Ectodermal cell (in vitro differentiated cells): ENCODE measurements around the gene MAPKAP1.

Source experiments
- H3K27ac ChIP-seq: 2 replicates; pipeline ENCODE4 v1.7.0; 2013; ENCODE audit warnings: mild to moderate bottlenecking, low read depth, low read length; ENCODE audit not compliant: insufficient read depth, poor library complexity, severe bottlenecking
- H3K27me3 ChIP-seq: 2 replicates; pipeline ENCODE4 v1.7.0; 2013; ENCODE audit warnings: mild to moderate bottlenecking, low read length; ENCODE audit not compliant: insufficient read depth, control insufficient read depth, poor library complexity, severe bottlenecking
- H3K36me3 ChIP-seq: one replicate; pipeline ENCODE4 v1.7.0; 2013; ENCODE audit warnings: low read length; ENCODE audit not compliant: control insufficient read depth, insufficient read depth
- H3K4me1 ChIP-seq: one replicate; pipeline ENCODE4 v1.7.0; 2013; ENCODE audit warnings: low read length; ENCODE audit not compliant: control insufficient read depth, insufficient read depth
- H3K4me3 ChIP-seq: 2 replicates; pipeline ENCODE4 v1.7.0; 2013; ENCODE audit warnings: low read depth, low read length, control low read depth; ENCODE audit not compliant: insufficient read depth
- H3K9me3 ChIP-seq: 2 replicates; pipeline ENCODE4 v1.7.0; 2013; ENCODE audit warnings: mild to moderate bottlenecking, low read length, moderate library complexity; ENCODE audit not compliant: control insufficient read depth
- WGBS, 2 experiments: methylation state at CpG; one replicate each; pipeline ENCODE4 v1.1.7; 2013; ENCODE audit warnings: missing lambda C conversion rate in 2 of 2; 5-methylcytosine and 5-hydroxymethylcytosine counted together

MAPKAP1 gene

GRCh38 chr9:125431012-125431305 lies 276.0 kb downstream of the MAPKAP1 start:
- Histone ChIP-seq H3K4me1 (peaks cover 10% of the 10 kb centered on the region), H3K36me3 (no peaks in the 10 kb centered on the region), H3K9me3 (no peaks in the 10 kb centered on the region), H3K27me3 (no peaks in the 10 kb centered on the region), H3K27ac (no peak overlapping the region), H3K4me3 (no peak overlapping the region)
- WGBS, 2 experiments = 85 to 92% methylated on average over 3 of the region's 3 CpGs

DNA sequence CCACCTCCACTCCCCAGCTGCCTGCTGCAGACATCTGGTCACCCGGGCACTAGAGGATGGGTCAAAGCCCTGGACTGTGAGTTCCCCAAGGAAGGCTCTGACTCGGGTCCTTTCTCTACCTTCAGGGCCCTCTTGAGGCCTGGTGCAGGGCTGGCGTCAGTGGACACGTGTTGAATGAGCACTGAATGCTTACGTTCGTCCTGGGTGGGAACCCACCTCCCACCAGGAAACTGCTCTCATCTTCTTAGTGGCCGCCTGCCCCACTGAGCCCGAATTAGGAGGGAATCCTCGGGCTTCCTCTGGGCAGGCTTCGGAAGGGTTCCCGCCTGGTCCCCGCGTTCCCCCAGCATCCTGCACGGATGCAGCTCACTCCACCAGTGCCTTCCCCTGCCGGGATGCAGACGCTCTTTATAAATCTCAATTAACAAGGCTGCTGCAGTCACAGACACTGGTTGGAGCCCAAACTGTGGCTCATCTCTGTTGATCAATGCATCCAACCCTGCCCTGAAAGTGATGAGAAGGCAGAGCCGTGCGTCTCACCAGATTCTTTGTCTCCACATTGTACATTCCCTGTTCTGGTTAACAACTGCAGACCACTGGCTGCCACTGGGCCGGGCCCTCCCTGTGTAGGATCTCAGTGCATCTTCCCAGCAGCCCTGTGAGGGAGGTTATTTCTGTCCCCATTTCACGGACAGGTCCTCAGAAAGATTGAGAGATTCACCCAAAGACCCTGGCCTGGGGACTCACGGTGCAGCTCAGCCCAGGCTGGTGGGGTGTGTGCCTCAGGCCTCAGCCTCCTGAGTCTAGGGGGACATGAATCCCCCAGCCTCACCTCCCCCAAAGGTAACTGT lies 276.6 kb downstream of the MAPKAP1 start:
- H3K4me3 ChIP-seq = no peak overlapping the region
- H3K27ac ChIP-seq = no peak overlapping the region
- 92 to 93% methylated on average over 21 of the region's 21 CpGs for WGBS, 2 experiments
- peaks cover 10% of the 10 kb centered on the region for H3K4me1 ChIP-seq
- H3K36me3 ChIP-seq = no peaks in the 10 kb centered on the region
- H3K9me3 ChIP-seq = no peaks in the 10 kb centered on the region
- H3K27me3 ChIP-seq = no peaks in the 10 kb centered on the region

GRCh38 chr9:125429476-125430160 lies 277.4 kb downstream of the MAPKAP1 start:
- Histone ChIP-seq H3K4me3 (no peak overlapping the region), H3K27ac (no peak overlapping the region), H3K36me3 (no peaks in the 10 kb centered on the region), H3K4me1 (peaks cover 10% of the 10 kb centered on the region), H3K27me3 (no peaks in the 10 kb centered on the region), H3K9me3 (no peaks in the 10 kb centered on the region)
- 94% methylated on average over 20 of the region's 20 CpGs for WGBS, 2 experiments

- no peak overlapping the region for H3K27ac ChIP-seq
- peaks cover 10% of the 10 kb centered on the region for H3K4me1 ChIP-seq
- H3K4me3 ChIP-seq = no peak overlapping the region
- H3K36me3 ChIP-seq = no peaks in the 10 kb centered on the region
- H3K27me3 ChIP-seq = no peaks in the 10 kb centered on the region
- H3K9me3 ChIP-seq = no peaks in the 10 kb centered on the region
- 88 to 89% methylated on average over 16 of the region's 16 CpGs for WGBS, 2 experiments
Measured at GRCh38 chr9:125428902-125429467, 278.0 kb downstream of the MAPKAP1 start.

DNA sequence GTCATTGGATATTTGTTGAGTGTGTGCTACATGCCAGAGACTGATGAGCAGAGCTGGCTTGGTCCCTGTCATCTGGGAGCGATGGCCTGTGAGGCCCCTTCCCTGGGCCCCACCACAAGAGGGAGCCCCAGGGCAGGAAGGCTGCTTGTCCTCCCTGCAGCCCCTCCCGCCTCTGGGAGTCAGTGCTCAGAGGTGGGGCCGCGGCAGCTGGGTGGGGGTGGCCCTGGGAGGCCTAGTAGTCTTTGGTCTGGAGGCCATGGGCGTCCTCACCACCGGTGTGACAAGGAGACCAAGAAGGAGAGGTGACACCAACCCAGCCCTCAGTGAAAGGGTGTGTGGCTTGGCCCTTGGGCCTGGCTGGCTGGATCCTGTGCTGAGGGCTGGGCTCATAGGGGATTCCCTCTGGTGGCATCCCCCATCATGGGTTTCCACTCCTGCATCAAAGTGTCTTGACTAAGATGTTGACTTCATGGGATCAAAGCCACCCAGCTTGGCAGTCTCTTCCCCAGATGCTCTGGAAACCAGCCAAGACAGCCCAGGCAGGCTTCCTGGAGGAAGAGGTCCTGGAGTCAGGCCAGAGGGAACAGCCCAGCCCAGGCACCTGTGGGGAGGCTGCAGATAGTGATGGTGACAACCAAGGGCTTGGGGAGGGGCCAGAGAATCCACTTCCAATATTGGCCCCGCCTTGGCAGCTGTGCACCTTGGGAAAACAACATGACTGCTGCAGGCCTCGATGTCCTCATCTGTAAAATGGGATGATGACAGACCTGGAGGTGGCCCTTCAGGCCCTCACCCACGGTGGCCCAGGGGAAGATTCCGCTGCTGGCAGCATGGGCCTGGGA lies 278.7 kb downstream of the MAPKAP1 start:
- WGBS, 2 experiments = 92% methylated on average over 10 of the region's 10 CpGs
- Histone ChIP-seq H3K9me3 (no peaks in the 10 kb centered on the region), H3K36me3 (no peaks in the 10 kb centered on the region), H3K4me3 (no peak overlapping the region), H3K4me1 (peaks cover 4% of the 10 kb centered on the region), H3K27me3 (no peaks in the 10 kb centered on the region), H3K27ac (no peak overlapping the region)

GRCh38 chr9:125427556-125427955 lies 279.5 kb downstream of the MAPKAP1 start:
- 96% methylated on average over 18 of the region's 18 CpGs for WGBS, 2 experiments
- H3K9me3 ChIP-seq = no peaks in the 10 kb centered on the region

GRCh38 chr9:125426926-125427325 lies 280.1 kb downstream of the MAPKAP1 start:
- Histone ChIP-seq H3K4me3 (no peak overlapping the region), H3K36me3 (no peaks in the 10 kb centered on the region), H3K4me1 (no peaks in the 10 kb centered on the region), H3K27me3 (no peaks in the 10 kb centered on the region), H3K9me3 (no peaks in the 10 kb centered on the region), H3K27ac (no peak overlapping the region)
- 96% methylated on average over 17 of the region's 17 CpGs for WGBS, 2 experiments

More at GRCh38 chr9:125427556-125427955, 279.5 kb downstream of the MAPKAP1 start:
- Histone ChIP-seq H3K27me3 (no peaks in the 10 kb centered on the region), H3K27ac (no peak overlapping the region), H3K4me1 (no peaks in the 10 kb centered on the region), H3K4me3 (no peak overlapping the region), H3K36me3 (no peaks in the 10 kb centered on the region)

- no peaks in the 10 kb centered on the region for H3K36me3 ChIP-seq
- WGBS, 2 experiments = 94 to 95% methylated on average over 14 of the region's 14 CpGs
- H3K27ac ChIP-seq = no peak overlapping the region
- no peaks in the 10 kb centered on the region for H3K4me1 ChIP-seq
- no peaks in the 10 kb centered on the region for H3K27me3 ChIP-seq
- H3K4me3 ChIP-seq = no peak overlapping the region
- no peaks in the 10 kb centered on the region for H3K9me3 ChIP-seq
Measured at GRCh38 chr9:125425901-125426515, 281.0 kb downstream of the MAPKAP1 start.

DNA sequence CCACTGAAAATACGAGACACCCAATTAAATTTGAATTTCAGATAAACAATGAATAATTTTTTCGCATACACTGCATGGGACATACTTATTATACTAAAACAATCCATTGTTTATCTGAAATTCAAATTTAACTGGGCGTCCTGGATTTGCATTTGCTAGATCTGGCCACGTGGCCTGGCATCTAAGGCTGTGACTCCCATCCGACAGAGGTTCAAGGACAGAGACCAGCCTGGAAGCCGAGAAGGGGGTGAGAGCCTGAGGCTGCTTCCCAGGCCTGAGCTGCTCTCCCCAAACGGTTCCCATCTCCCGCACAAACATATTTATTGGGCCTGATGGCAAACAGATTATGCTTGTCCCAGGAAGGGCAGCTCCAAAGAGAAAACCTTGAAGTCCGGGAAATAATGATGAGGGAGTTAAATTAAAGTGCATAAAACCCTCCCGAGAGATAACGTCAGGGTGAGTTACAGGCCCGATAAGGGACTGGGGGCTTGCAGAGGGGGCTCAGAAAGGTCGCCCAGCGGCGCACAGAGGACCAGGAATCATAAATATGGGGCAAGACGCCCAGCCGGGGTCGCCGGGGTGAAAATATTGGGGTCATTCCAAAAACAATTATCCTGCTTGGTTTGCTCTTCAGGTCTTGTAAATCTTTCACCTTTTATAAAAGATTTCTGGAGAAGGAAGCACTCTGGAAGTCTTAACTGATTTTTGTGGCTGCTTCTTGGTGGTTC lies 281.7 kb downstream of the MAPKAP1 start:
- Histone ChIP-seq H3K27ac (no peak overlapping the region), H3K4me3 (no peak overlapping the region)
- 93 to 96% methylated on average over 19 of the region's 19 CpGs for WGBS, 2 experiments

More for the DNA sequence above, 281.7 kb downstream of the MAPKAP1 start:
- H3K36me3 ChIP-seq = no peaks in the 10 kb centered on the region
- H3K4me1 ChIP-seq = no peaks in the 10 kb centered on the region
- H3K9me3 ChIP-seq = no peaks in the 10 kb centered on the region
- no peaks in the 10 kb centered on the region for H3K27me3 ChIP-seq
